ENCODE measurements around the gene ARFGAP2. TPM values are rescaled to one million over a fixed set of nuclear protein-coding genes. Genes with fewer than 3 reads are reported as not detected.

Gene ARFGAP2
- total and polyA plus RNA-seq, 2 donors (not counting 3 experiments of a cell fraction or from before 2014, with no cell fraction given) = 78.9 to 108 TPM

- Histone ChIP-seq H3K4me1 (ENCODE audit: control insufficient read depth, extremely low read depth, insufficient read depth, low read length) (no peaks in the 10 kb centered on the region), H3K27me3 (ENCODE audit: control insufficient read depth in 2 of 2, insufficient read depth in 2 of 2, low read length in 2 of 2) (peaks cover 0 to 17% of the 10 kb centered on the region in 2 experiments), H3K79me2 (ENCODE audit: control insufficient read depth, insufficient read depth, low read length) (no peaks in the 10 kb centered on the region), H4K20me1 (replicated peaks; ENCODE audit: control insufficient read depth, extremely low read depth, insufficient read depth, low read length) (no peaks in the 10 kb centered on the region), H3K9me3 (replicated peaks; ENCODE audit: control insufficient read depth, insufficient read depth, low read length) (no peaks in the 10 kb centered on the region), H3K36me3 (ENCODE audit: control insufficient read depth in 2 of 2, extremely low read depth in 1 of 2, insufficient read depth in 2 of 2, low read length in 2 of 2) (no peaks in the 10 kb centered on the region), H2AFZ (ENCODE audit: low read depth, low read length) (no peak overlapping the region), H3K9me1 (replicated peaks; ENCODE audit: control insufficient read depth, extremely low read depth, insufficient read depth, low read length) (no peaks in the 10 kb centered on the region), H3K27ac (ENCODE audit: insufficient read depth, low read depth, low read length) (no peak overlapping the region), H3K9ac (replicated peaks; ENCODE audit: extremely low read depth, insufficient read depth, low read length) (no peak overlapping the region), H3K4me3 (replicated peaks in 1 of 3; ENCODE audit: insufficient read depth in 1 of 3, low read depth in 1 of 3, low read length in 3 of 3) (no peak overlapping the region), H3K4me2 (ENCODE audit: insufficient read depth, low read length) (no peak overlapping the region)
- CTCF ChIA-PET = interaction anchor here (0.8 to 1.3 kb wide), 3 partner anchors 12 to 153 kb away, joined by 3 read pairs; partner anchors contain the start of gene DDB2
- FAIRE-seq (no peak), DNase-seq (ENCODE audit: low read depth, low spot score) (no peak)
- dilution Hi-C loops (cut with MboI; ENCODE audit: extremely low pct_ligation_motif_present, low sequenced_read_pairs) (no loop called here), intact Hi-C loops (cut with micrococcal nuclease) (no loop called here)
- POLR2A ChIA-PET = no interaction called here
- no peak for TF ChIP-seq POLR2AphosphoS5 (IDR thresholded peaks at IDR 0.05; ENCODE audit: insufficient read depth, low read depth, low read length)
- no peak for TF ChIP-seq EZH2 (IDR thresholded peaks at IDR 0.05; ENCODE audit: borderline replicate concordance, low read depth, low read length, severe bottlenecking)
- no peak for TF ChIP-seq CTCF (IDR thresholded peaks at IDR 0.05; ENCODE audit: extremely low read depth in 1 of 2, insufficient read depth in 1 of 2, low read depth in 1 of 2, low read length in 2 of 2)
- no peak for TF ChIP-seq MAX (IDR thresholded peaks at IDR 0.05; ENCODE audit: insufficient read depth, insufficient read length)
- TF ChIP-seq MYC (IDR thresholded peaks at IDR 0.05; ENCODE audit: low read depth, low read length) = no peak
- TF ChIP-seq GATA2 (IDR thresholded peaks at IDR 0.05; ENCODE audit: insufficient read depth, insufficient read length, low read depth, low read length) = no peak
- TF ChIP-seq JUN (IDR thresholded peaks at IDR 0.05; ENCODE audit: borderline replicate concordance, insufficient read depth, insufficient read length, low read depth) = no peak
- no peak for TF ChIP-seq POLR2A (IDR thresholded peaks at IDR 0.05; ENCODE audit: low read depth, low read length)
- no peak for TF ChIP-seq FOS (IDR thresholded peaks at IDR 0.05; ENCODE audit: borderline replicate concordance, insufficient read depth, low read length)
- no TSS peak for BruUV-seq (replicated peaks)
Measured at GRCh38 chr11:47202576-47202975, 25.9 kb upstream of the ARFGAP2 start.
